ENCODE measurements around the gene OR4C45. TPM values are rescaled to one million over a fixed set of nuclear protein-coding genes. Genes with fewer than 3 reads are reported as not detected.
A peak's percentile ranks its signal among the peaks of the same experiment; 100 is the strongest.
"Not testable (repeated sequence)": the region's sequence is repeated elsewhere in the genome, so short reads cannot be mapped to it uniquely, and the experiment has no call there.

The OR4C45 gene
- total RNA-seq, 1 donor, result not detected

- Histone ChIP-seq H3K4me1 (ENCODE audit: insufficient read depth, low read length) (no peaks in the 10 kb centered on the region), H3K27ac (ENCODE audit: low read depth, low read length) (no peak overlapping the region), H3K4me2 (ENCODE audit: insufficient read depth, low read length) (no peak overlapping the region), H3K36me3 (ENCODE audit: insufficient read depth, low read length) (no peaks in the 10 kb centered on the region), H2AFZ (ENCODE audit: low read length) (no peak overlapping the region), H4K20me1 (ENCODE audit: insufficient read depth, low read length) (no peaks in the 10 kb centered on the region), H3K79me2 (ENCODE audit: insufficient read depth, low read length) (no peaks in the 10 kb centered on the region), H3K4me3 (ENCODE audit: insufficient read depth, low read length) (no peak overlapping the region), H3K27me3 (ENCODE audit: insufficient read depth, low read length) (no peaks in the 10 kb centered on the region), H3K9me3 (ENCODE audit: low read depth, low read length) (no peaks in the 10 kb centered on the region)
- peak; percentile 57 for DNase-seq (ENCODE audit: insufficient read length, low spot score, missing footprints)
- TF ChIP-seq CTCF (IDR thresholded peaks at IDR 0.05; ENCODE audit: extremely low read depth, low read depth, low read length), result no peak
Measured at GRCh38 chr11:50037251-50037650, 4.6 kb downstream of the OR4C45 start.

DNA sequence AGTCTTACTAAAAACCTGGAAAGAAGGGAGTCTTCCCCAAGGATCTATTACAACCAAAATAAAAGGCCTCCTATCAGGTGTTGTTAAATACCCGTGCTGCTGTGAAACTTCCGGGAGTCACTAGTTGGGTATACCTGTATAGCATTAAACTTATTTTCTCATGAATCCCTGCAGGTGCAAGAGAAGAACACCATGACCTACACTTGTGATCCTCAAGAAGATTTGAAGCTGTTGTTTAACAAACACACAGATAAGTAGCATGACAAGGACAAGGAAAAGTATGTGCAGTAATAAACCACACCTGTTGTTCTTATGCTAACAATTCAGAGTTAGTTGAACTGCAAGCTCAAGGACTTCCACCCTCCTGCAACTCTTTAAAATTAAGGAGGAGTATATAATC, 12.0 kb downstream of the OR4C45 start:
- no peaks in the 10 kb centered on the region for H4K20me1 ChIP-seq (ENCODE audit: insufficient read depth, low read length)
- no peaks in the 10 kb centered on the region for H3K27me3 ChIP-seq (ENCODE audit: insufficient read depth, low read length)
- no peak overlapping the region for H3K4me2 ChIP-seq (ENCODE audit: insufficient read depth, low read length)
- H3K4me3 ChIP-seq (ENCODE audit: insufficient read depth, low read length), result no peak overlapping the region
- no peak for TF ChIP-seq CTCF (IDR thresholded peaks at IDR 0.05; ENCODE audit: extremely low read depth, low read depth, low read length)
- no peak for DNase-seq (ENCODE audit: insufficient read length, low spot score, missing footprints)
- H3K9me3 ChIP-seq (ENCODE audit: low read depth, low read length), result no peaks in the 10 kb centered on the region
- no peak overlapping the region for H3K27ac ChIP-seq (ENCODE audit: low read depth, low read length)
- no peaks in the 10 kb centered on the region for H3K36me3 ChIP-seq (ENCODE audit: insufficient read depth, low read length)
- H3K4me1 ChIP-seq (ENCODE audit: insufficient read depth, low read length), result no peaks in the 10 kb centered on the region
- no peak overlapping the region for H2AFZ ChIP-seq (ENCODE audit: low read length)
- no peaks in the 10 kb centered on the region for H3K79me2 ChIP-seq (ENCODE audit: insufficient read depth, low read length)

- H3K4me3 ChIP-seq (ENCODE audit: insufficient read depth, low read length); H3K9me3 ChIP-seq (ENCODE audit: low read depth, low read length); H3K4me1 ChIP-seq (ENCODE audit: insufficient read depth, low read length); DNase-seq (ENCODE audit: insufficient read length, low spot score, missing footprints); H3K4me2 ChIP-seq (ENCODE audit: insufficient read depth, low read length); H3K36me3 ChIP-seq (ENCODE audit: insufficient read depth, low read length); H4K20me1 ChIP-seq (ENCODE audit: insufficient read depth, low read length); H3K27ac ChIP-seq (ENCODE audit: low read depth, low read length); H3K79me2 ChIP-seq (ENCODE audit: insufficient read depth, low read length); H2AFZ ChIP-seq (ENCODE audit: low read length); H3K27me3 ChIP-seq (ENCODE audit: insufficient read depth, low read length): not testable (repeated sequence)
Measured at GRCh38 chr11:50063056-50063455, 30.4 kb downstream of the OR4C45 start.

DNA sequence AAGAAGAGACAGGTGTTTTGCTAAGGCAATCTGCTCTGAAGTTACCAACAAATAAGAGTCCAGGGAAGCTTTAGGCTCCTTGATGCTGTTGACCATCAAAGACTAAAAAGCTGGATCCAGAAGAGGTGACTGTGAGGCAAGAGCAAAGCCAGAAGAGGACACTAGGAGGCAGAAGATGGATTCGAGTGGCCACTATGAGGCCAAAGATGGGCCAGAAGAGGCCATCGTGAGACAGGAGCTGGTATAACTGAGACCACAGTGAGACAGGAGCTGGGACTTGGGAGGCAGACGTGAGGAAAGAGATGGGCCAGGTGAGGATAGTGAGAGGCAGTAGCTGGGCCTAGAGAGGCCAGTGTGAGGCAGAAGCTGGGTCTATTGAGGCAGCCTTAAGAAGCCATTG, 37.7 kb downstream of the OR4C45 start:
- Histone ChIP-seq H3K36me3 (ENCODE audit: insufficient read depth, low read length) (no peaks in the 10 kb centered on the region), H3K4me3 (ENCODE audit: insufficient read depth, low read length) (no peak overlapping the region), H3K4me2 (ENCODE audit: insufficient read depth, low read length) (no peak overlapping the region), H2AFZ (ENCODE audit: low read length) (no peak overlapping the region), H4K20me1 (ENCODE audit: insufficient read depth, low read length) (no peaks in the 10 kb centered on the region), H3K4me1 (ENCODE audit: insufficient read depth, low read length) (no peaks in the 10 kb centered on the region), H3K27ac (ENCODE audit: low read depth, low read length) (no peak overlapping the region), H3K27me3 (ENCODE audit: insufficient read depth, low read length) (no peaks in the 10 kb centered on the region), H3K79me2 (ENCODE audit: insufficient read depth, low read length) (no peaks in the 10 kb centered on the region), H3K9me3 (ENCODE audit: low read depth, low read length) (no peaks in the 10 kb centered on the region)
- no peak for TF ChIP-seq CTCF (IDR thresholded peaks at IDR 0.05; ENCODE audit: extremely low read depth, low read depth, low read length)
- DNase-seq (ENCODE audit: insufficient read length, low spot score, missing footprints), result no peak
